Transverse colon (tissue), 4 donors: ENCODE measurements around the gene PTPRN2. TPM values are rescaled to one million over a fixed set of nuclear protein-coding genes. Genes with fewer than 3 reads are reported as not detected.

Experiments
- DNase-seq: peaks from one replicate; pipeline ENCODE4 v3.0.0-alpha.2; 2019
- H3K27ac ChIP-seq, 4 donors: fragments of 200-600 bp; sonication (generic); 2 replicates each; pipeline ENCODE4 v1.5.1; 2016 to 2018; ENCODE audit warnings: inconsistent platforms in 4 of 4
- H3K27me3 ChIP-seq: fragments of 200-600 bp; sonication (generic); 2 replicates; pipeline ENCODE4 v1.5.1; 2017; ENCODE audit warnings: inconsistent platforms
- H3K36me3 ChIP-seq, 4 donors: fragments of 200-600 bp; sonication (generic); 2 replicates each; pipeline ENCODE4 v1.5.1; 2017 to 2019; ENCODE audit warnings: inconsistent platforms in 4 of 4
- H3K4me1 ChIP-seq, 4 donors: fragments of 200-600 bp; sonication (generic); 2 replicates each; pipeline ENCODE4 v1.5.1; 2017 to 2020; ENCODE audit warnings: inconsistent platforms in 4 of 4
- H3K4me3 ChIP-seq, 4 donors: fragments of 200-600 bp; sonication (generic); 1 replicate in 1 of 4; 2 replicates in 3 of 4; pipeline versions ENCODE4 v1.5.1 to v1.6.1; 2017 to 2019; ENCODE audit warnings: inconsistent platforms in 4 of 4
- H3K9me3 ChIP-seq, 2 donors: fragments of 200-600 bp; sonication (generic); 2 replicates each; pipeline ENCODE4 v1.5.1; 2017 to 2019; ENCODE audit warnings: inconsistent platforms in 2 of 2
- CTCF ChIP-seq, 5 experiments: fragments of 200-600 bp in 3 of 5; fragments of 450-650 bp in 2 of 5; sonication (generic) in 3 of 5; IDR thresholded peaks; 1 replicate in 2 of 5; 2 replicates in 3 of 5; pipeline ENCODE4 v1.5.1; 2016 to 2017; ENCODE audit warnings: antibody characterized with exemption in 5 of 5, inconsistent platforms in 3 of 5, mild to moderate bottlenecking in 2 of 5, moderate library complexity in 1 of 5
- EP300 ChIP-seq: sonication (generic); formaldehyde crosslinking; IDR thresholded peaks from one replicate; pipeline ENCODE4 v1.6.1; 2017; ENCODE audit warnings: antibody characterized with exemption, low read depth
- POLR2A ChIP-seq: fragments of 450-650 bp; IDR thresholded peaks from one replicate; pipeline ENCODE4 v1.6.1; 2016; ENCODE audit warnings: antibody characterized with exemption, mild to moderate bottlenecking, moderate library complexity
- POLR2AphosphoS5 ChIP-seq, 3 donors: sonication (generic); formaldehyde crosslinking; IDR thresholded peaks; one replicate each; pipeline ENCODE4 v1.6.1; 2016; ENCODE audit warnings: antibody characterized with exemption in 3 of 3
- WGBS, 2 donors: methylation state at CpG; one replicate each; pipeline ENCODE4 v1.1.5; 2018; ENCODE audit warnings: low coverage in 1 of 2; 5-methylcytosine and 5-hydroxymethylcytosine counted together
- in situ Hi-C, 4 donors: fragments of 200-750 bp; cut with MboI; loops; one replicate each; pipeline versions ENCODE4 v1.15.0 to v1.15.1; 2017; ENCODE audit warnings: low sequenced_read_pairs in 3 of 4, low pct_ligation_motif_present in 1 of 4, low pct_unique_long_range_greater_than_20kb in 1 of 4
- intact Hi-C: fragments of 100-400 bp; cut with DNase I; formaldehyde crosslinking; loops from one replicate; pipeline ENCODE4 v1.15.1; 2023; ENCODE audit warnings: low total_unique reads
- total RNA-seq, 4 donors: library from RNA; depleted of rRNA; stranded (reverse); fragments of >200 nt; gene quantifications; one replicate each; pipeline ENCODE4 v1.1.0, GENCODE V29; 2016

Gene PTPRN2
- total RNA-seq, 4 donors from 2014 or later: 15.4 to 31.1 (median 21.8) TPM

- Histone ChIP-seq H3K4me3 (no peak overlapping the region), H3K4me1 (no peaks in the 10 kb centered on the region), H3K27ac (no peak overlapping the region), H3K27me3 (no peaks in the 10 kb centered on the region), H3K36me3 (no peaks in the 10 kb centered on the region), H3K9me3 (no peaks in the 10 kb centered on the region)
- in situ Hi-C loops (no loop called here), intact Hi-C loops (no loop called here)
- 82 to 93% methylated on average over 3 of the region's 3 CpGs for WGBS, 2 donors
- TF ChIP-seq EP300 (no peak), POLR2A (no peak), CTCF (IDR thresholded peaks at IDR 0.05) (no peak), POLR2AphosphoS5 (IDR thresholded peaks at IDR 0.05) (no peak)
- DNase-seq: no peak
These were observed 30.1 kb upstream of the PTPRN2 start for GRCh38 chr7:158617737-158618128.

GRCh38 chr7:158616050-158616449 lies 28.4 kb upstream of the PTPRN2 start:
- H3K9me3 ChIP-seq: no peaks in the 10 kb centered on the region
- in situ Hi-C loops (no loop called here), intact Hi-C loops (no loop called here)
- no peak for TF ChIP-seq POLR2AphosphoS5 (IDR thresholded peaks at IDR 0.05)
- TF ChIP-seq POLR2A: no peak
- no peak for TF ChIP-seq EP300
- TF ChIP-seq CTCF (IDR thresholded peaks at IDR 0.05): no peak
- no peak for DNase-seq
- H3K27me3 ChIP-seq: no peaks in the 10 kb centered on the region
- 78 to 85% methylated on average over 2 of the region's 2 CpGs for WGBS, 2 donors
- no peak overlapping the region for H3K27ac ChIP-seq
- H3K4me3 ChIP-seq: no peak overlapping the region
- H3K4me1 ChIP-seq: no peaks in the 10 kb centered on the region
- no peaks in the 10 kb centered on the region for H3K36me3 ChIP-seq

- in situ Hi-C loops: no loop called here
- no peak for DNase-seq
- intact Hi-C loops: no loop called here
- Histone ChIP-seq H3K27me3 (no peaks in the 10 kb centered on the region), H3K4me1 (no peaks in the 10 kb centered on the region), H3K27ac (no peak overlapping the region), H3K4me3 (no peak overlapping the region), H3K36me3 (no peaks in the 10 kb centered on the region), H3K9me3 (no peaks in the 10 kb centered on the region)
- 58 to 59% methylated on average over 1 of the region's 1 CpG for WGBS, 2 donors
- no peak for TF ChIP-seq EP300
- no peak for TF ChIP-seq CTCF (IDR thresholded peaks at IDR 0.05)
- no peak for TF ChIP-seq POLR2A
- no peak for TF ChIP-seq POLR2AphosphoS5 (IDR thresholded peaks at IDR 0.05)
These were observed 27.1 kb upstream of the PTPRN2 start for GRCh38 chr7:158614700-158615099.

GRCh38 chr7:158613481-158613880 lies 25.9 kb upstream of the PTPRN2 start:
- in situ Hi-C loops (no loop called here), intact Hi-C loops (no loop called here)
- Histone ChIP-seq H3K9me3 (no peaks in the 10 kb centered on the region), H3K27ac (no peak overlapping the region), H3K27me3 (no peaks in the 10 kb centered on the region), H3K4me1 (no peaks in the 10 kb centered on the region), H3K36me3 (no peaks in the 10 kb centered on the region), H3K4me3 (no peak overlapping the region)
- WGBS, 2 donors: 95 to 100% methylated on average over 2 of the region's 2 CpGs
- DNase-seq: no peak
- TF ChIP-seq CTCF (IDR thresholded peaks at IDR 0.05): no peak
- no peak for TF ChIP-seq EP300
- TF ChIP-seq POLR2A: no peak
- TF ChIP-seq POLR2AphosphoS5 (IDR thresholded peaks at IDR 0.05): no peak
